Spleen (tissue), 7 donors: ENCODE data around the gene ZNF793.

Experiments
- CTCF ChIP-seq, 11 experiments: fragments of 200-600 bp in 7 of 11; fragments of 450-650 bp in 4 of 11; sonication (generic) in 4 of 11; IDR thresholded peaks in 8 of 11; conservative IDR thresholded peaks in 3 of 11; 1 replicate in 7 of 11; 2 replicates in 4 of 11; pipeline versions ENCODE4 v1.4.0 to v1.8.0; 2016 to 2021; ENCODE audit warnings: antibody characterized with exemption in 11 of 11, inconsistent platforms in 4 of 11, mild to moderate bottlenecking in 1 of 11
- POLR2AphosphoS5 ChIP-seq, 3 donors: sonication (generic); formaldehyde crosslinking; IDR thresholded peaks; one replicate each; pipeline ENCODE4 v1.5.1; 2017; ENCODE audit warnings: antibody characterized with exemption in 3 of 3
- donor health status: DM: no; HTN: no; CAD: no; lungs with moderate emphysema.
- donor health status: DM: no; HTN: no; CAD: no.
- donor health status: DM: no; HTN: no; CAD: no.

GRCh38 chr19:37506387-37507166 is at the start of gene ZNF793:
- peak in 1 of 11 experiments; percentile 32 for TF ChIP-seq CTCF (IDR thresholded peaks at IDR 0.05 in 8 of 11, conservative IDR thresholded peaks at IDR 0.05 in 3 of 11)
- peak; percentile 69 to 75 (median 75) for TF ChIP-seq POLR2AphosphoS5 (IDR thresholded peaks at IDR 0.05)
